Nucleus accumbens (tissue), 56 donors: ENCODE measurements around the gene LELP1.

Experiments
- DNase-seq, 56 donors: peaks; one replicate each; lab custom pipeline; 2025; lab: John Stamatoyannopoulos, UW

The LELP1 gene

GRCh38 chr1:153227810-153228209 lies 24.6 kb downstream of the LELP1 start:
- no peak for DNase-seq

GRCh38 chr1:153228491-153228890 lies 25.3 kb downstream of the LELP1 start:
- DNase-seq, result no peak

GRCh38 chr1:153229076-153229829 lies 26.0 kb downstream of the LELP1 start:
- peak in 10 of 56 donors; percentile 0 to 31 (median 3) for DNase-seq

- no peak for DNase-seq
Observed at GRCh38 chr1:153231363-153231762, 28.1 kb downstream of the LELP1 start.

- DNase-seq, result no peak
Observed at GRCh38 chr1:153231785-153232184, 28.6 kb downstream of the LELP1 start.

GRCh38 chr1:153232553-153232952 lies 29.3 kb downstream of the LELP1 start:
- DNase-seq, result no peak

GRCh38 chr1:153233448-153233847 lies 30.2 kb downstream of the LELP1 start:
- DNase-seq, result no peak

- no peak for DNase-seq
Observed at GRCh38 chr1:153238527-153238926, 35.3 kb downstream of the LELP1 start.

GRCh38 chr1:153242160-153242559 lies 38.9 kb downstream of the LELP1 start:
- no peak for DNase-seq

GRCh38 chr1:153245466-153245865 lies 42.2 kb downstream of the LELP1 start:
- DNase-seq, result no peak

- no peak for DNase-seq
Observed at GRCh38 chr1:153246018-153246417, 42.8 kb downstream of the LELP1 start.

- DNase-seq, result no peak
Observed at GRCh38 chr1:153246825-153247224, 43.6 kb downstream of the LELP1 start.

GRCh38 chr1:153248176-153248879 lies 45.1 kb downstream of the LELP1 start:
- DNase-seq, result no peak

- DNase-seq, result no peak
Observed at GRCh38 chr1:153250166-153250565, 46.9 kb downstream of the LELP1 start.

- no peak for DNase-seq
Observed at GRCh38 chr1:153251087-153251486, 47.9 kb downstream of the LELP1 start.

- no peak for DNase-seq
Observed at GRCh38 chr1:153251562-153251961, 48.3 kb downstream of the LELP1 start.

GRCh38 chr1:153251988-153252387 lies 48.8 kb downstream of the LELP1 start:
- DNase-seq, result no peak

- no peak for DNase-seq
Observed at GRCh38 chr1:153253076-153253475, 49.8 kb downstream of the LELP1 start.

- DNase-seq, result no peak
Observed at GRCh38 chr1:153253693-153254092, 50.5 kb downstream of the LELP1 start.
